ENCODE data around the gene TEKT1.
A peak's percentile ranks its signal among the peaks of the same experiment; 100 is the strongest.
"Not testable (repeated sequence)": the region's sequence is repeated elsewhere in the genome, so short reads cannot be mapped to it uniquely, and the experiment has no call there.

TEKT1 gene

DNA sequence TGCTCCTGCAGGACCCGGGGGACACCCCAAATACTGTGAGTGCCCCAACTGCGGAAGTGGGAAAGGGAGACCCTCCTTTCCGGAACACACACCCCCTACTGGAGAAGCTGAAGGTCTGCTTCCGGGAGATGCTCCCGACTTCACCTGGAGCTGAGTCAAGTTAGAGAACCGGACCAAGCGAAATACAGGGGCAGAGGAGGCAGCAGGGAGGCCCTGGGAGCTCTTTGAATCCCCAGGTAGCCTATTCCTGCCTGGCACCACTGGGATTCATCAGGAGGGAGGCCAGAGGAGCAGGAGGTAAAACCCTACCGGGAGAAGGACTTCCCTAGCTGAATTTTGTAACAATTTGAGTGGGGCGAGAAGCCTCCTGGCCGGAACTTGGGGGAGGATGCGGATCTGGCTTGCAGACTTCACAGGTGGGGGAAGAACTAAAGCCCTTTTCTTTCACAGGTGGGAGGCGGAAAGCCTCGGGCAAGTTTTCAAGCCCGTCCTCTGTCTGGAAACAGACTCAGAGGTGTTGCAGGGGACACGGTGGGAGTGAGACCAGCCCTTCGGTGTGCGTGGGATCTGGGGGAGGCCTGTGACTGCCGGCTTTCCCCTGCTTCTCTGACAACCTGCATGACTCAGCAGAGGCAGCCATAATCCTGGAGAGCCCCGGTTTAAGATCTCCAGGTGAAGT is 22.4 kb upstream of the TEKT1 start:
- H3K9me3 ChIP-seq (ENCODE audit: control insufficient read depth, insufficient read depth, low read length), result no peaks in the 10 kb centered on the region
- no peaks in the 10 kb centered on the region for H3K4me1 ChIP-seq (ENCODE audit: control insufficient read depth, insufficient read depth, low read length)
- H3K9ac ChIP-seq (ENCODE audit: low read depth, low read length), result peak overlapping the region; percentile 82
- no peaks in the 10 kb centered on the region for H3K36me3 ChIP-seq (ENCODE audit: control insufficient read depth, insufficient read depth, low read length)
- H3K27me3 ChIP-seq (ENCODE audit: control insufficient read depth, insufficient read depth, low read length), result peaks cover 6% of the 10 kb centered on the region
- peak overlapping the region; percentile 77 for H3K4me3 ChIP-seq (ENCODE audit: low read depth, low read length)

DNA sequence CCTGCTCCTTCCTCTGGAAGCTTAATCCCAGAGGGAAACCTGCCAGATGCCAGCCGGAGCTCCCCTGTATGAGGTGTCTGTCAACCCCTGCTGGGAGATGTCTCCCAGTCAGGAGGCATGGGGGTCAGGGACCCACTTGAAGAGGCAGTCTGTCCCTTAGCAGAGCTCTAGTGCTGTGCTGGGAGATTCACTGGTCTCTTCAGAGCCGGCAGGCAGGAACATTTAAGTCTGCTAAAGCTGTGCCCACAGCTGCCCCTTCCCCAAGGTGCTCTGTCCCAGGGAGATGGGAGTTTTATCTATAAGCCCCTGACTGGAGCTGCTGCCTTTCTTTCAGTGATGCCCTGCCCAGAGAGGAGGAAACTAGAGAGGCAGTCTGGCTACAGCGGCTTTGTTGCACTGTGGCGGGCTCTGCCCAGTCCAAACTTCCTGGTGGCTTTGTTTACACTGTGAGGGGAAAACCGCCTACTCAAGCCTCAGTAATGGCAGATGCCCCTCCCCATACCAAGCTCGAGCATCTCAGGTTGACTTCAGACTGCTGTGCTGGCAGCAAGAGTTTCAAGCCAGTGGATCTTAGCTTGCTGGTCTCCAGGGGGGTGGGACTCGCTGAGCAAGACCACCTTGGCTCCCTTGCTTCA is 17.1 kb upstream of the TEKT1 start:
- H3K36me3 ChIP-seq (ENCODE audit: control insufficient read depth, insufficient read depth, low read length); H3K27me3 ChIP-seq (ENCODE audit: control insufficient read depth, insufficient read depth, low read length); H3K9ac ChIP-seq (ENCODE audit: low read depth, low read length); H3K4me3 ChIP-seq (ENCODE audit: low read depth, low read length); H3K9me3 ChIP-seq (ENCODE audit: control insufficient read depth, insufficient read depth, low read length); H3K4me1 ChIP-seq (ENCODE audit: control insufficient read depth, insufficient read depth, low read length): not testable (repeated sequence)

DNA sequence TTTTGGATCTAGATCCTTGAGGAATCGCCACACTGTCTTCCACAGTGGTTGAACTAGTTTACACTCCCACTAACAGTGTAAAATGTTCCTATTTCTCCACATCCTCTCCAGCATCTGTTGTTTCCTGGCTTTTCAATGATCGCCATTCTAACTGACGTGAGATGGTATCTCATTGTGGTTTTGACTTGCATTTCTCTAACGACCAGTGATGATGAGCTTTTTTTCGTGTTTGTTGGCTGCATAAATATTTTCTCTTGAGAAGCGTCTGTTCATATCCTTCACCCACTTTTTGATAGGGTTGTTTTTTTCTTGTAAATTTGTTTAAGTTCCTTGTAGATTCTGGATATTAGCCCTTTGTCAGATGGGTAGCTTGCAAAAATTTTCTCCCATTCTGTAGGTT is 14.6 kb upstream of the TEKT1 start:
- not testable (repeated sequence) for H3K36me3 ChIP-seq (ENCODE audit: control insufficient read depth, insufficient read depth, low read length); H3K9ac ChIP-seq (ENCODE audit: low read depth, low read length); H3K4me1 ChIP-seq (ENCODE audit: control insufficient read depth, insufficient read depth, low read length); H3K27me3 ChIP-seq (ENCODE audit: control insufficient read depth, insufficient read depth, low read length); H3K9me3 ChIP-seq (ENCODE audit: control insufficient read depth, insufficient read depth, low read length); H3K4me3 ChIP-seq (ENCODE audit: low read depth, low read length)

DNA sequence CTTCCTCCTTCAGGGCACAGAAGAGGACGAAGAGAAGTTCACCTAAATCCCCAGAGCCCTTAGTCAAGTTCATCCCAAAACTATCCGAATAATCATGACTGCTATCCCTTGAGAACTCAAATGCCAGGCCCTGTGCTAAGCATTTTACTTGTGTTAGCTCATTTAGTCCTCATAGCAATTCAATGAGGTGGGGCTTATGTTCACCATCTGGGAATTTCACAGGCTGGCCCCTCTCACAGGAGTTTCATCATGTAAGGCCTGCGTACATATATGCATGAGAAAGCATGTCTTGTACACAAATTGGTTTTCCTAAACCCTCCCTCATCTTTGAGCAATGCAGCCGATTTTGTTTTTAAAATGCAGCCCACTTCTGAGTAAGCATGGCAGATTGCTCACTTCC is 12.9 kb upstream of the TEKT1 start:
- H3K4me3 ChIP-seq (ENCODE audit: low read depth, low read length); H3K4me1 ChIP-seq (ENCODE audit: control insufficient read depth, insufficient read depth, low read length); H3K9me3 ChIP-seq (ENCODE audit: control insufficient read depth, insufficient read depth, low read length); H3K36me3 ChIP-seq (ENCODE audit: control insufficient read depth, insufficient read depth, low read length); H3K27me3 ChIP-seq (ENCODE audit: control insufficient read depth, insufficient read depth, low read length); H3K9ac ChIP-seq (ENCODE audit: low read depth, low read length): not testable (repeated sequence)

DNA sequence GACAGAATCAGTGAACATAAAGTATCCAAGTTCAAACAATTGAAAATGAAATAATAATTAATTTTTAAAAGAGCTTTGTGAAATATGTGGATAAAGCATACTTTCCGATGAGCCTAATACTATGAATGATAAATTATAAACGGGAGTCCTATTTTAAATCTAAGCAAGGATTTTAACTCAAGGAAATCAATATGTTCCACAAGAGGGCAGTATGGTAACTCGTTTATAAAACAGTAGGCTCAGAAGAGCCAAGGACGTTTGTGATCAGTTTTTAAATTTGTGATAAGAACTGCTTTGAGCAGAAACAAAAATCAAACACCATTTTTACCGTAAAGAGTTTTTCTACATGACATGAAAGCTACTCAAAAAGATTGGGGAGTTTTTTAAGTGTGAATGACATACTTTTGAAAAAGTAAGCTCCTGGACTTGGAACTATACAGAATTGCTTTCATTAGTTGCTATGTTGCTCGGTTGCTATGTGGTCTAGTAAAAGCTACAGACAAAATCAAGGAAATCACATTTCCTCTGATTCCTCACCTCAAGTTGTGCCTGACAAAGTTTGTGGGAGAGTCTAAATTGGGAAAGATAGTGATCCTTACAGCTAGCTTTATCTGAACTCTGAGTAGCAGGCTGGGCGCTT is 11.8 kb upstream of the TEKT1 start:
- Histone ChIP-seq H3K9me3 (ENCODE audit: control insufficient read depth, insufficient read depth, low read length) (no peaks in the 10 kb centered on the region), H3K27me3 (ENCODE audit: control insufficient read depth, insufficient read depth, low read length) (peaks cover 5% of the 10 kb centered on the region), H3K4me1 (ENCODE audit: control insufficient read depth, insufficient read depth, low read length) (no peaks in the 10 kb centered on the region), H3K9ac (ENCODE audit: low read depth, low read length) (no peak overlapping the region), H3K36me3 (ENCODE audit: control insufficient read depth, insufficient read depth, low read length) (no peaks in the 10 kb centered on the region), H3K4me3 (ENCODE audit: low read depth, low read length) (no peak overlapping the region)

DNA sequence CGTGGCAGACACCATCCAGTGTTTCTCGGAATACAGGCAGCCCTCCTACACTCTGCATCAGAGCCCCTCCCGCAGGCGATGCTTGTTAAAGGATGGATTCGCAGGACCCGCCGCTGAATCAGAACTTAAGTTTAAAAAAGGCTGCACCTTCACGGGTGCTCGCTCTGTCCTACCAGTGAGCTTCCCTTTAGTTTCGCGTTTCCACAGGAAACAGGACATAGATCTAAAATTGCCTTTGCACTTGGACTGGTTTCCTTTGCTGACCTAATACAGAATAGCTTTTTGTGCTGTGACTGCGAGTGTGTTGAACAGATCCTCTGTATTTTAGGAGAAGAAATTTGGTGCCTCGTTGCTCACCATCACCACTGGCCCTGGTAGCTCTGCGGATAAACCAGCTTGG is 10.2 kb upstream of the TEKT1 start:
- H3K4me1 ChIP-seq (ENCODE audit: control insufficient read depth, insufficient read depth, low read length); H3K27me3 ChIP-seq (ENCODE audit: control insufficient read depth, insufficient read depth, low read length); H3K36me3 ChIP-seq (ENCODE audit: control insufficient read depth, insufficient read depth, low read length); H3K9me3 ChIP-seq (ENCODE audit: control insufficient read depth, insufficient read depth, low read length); H3K4me3 ChIP-seq (ENCODE audit: low read depth, low read length); H3K9ac ChIP-seq (ENCODE audit: low read depth, low read length): not testable (repeated sequence)

DNA sequence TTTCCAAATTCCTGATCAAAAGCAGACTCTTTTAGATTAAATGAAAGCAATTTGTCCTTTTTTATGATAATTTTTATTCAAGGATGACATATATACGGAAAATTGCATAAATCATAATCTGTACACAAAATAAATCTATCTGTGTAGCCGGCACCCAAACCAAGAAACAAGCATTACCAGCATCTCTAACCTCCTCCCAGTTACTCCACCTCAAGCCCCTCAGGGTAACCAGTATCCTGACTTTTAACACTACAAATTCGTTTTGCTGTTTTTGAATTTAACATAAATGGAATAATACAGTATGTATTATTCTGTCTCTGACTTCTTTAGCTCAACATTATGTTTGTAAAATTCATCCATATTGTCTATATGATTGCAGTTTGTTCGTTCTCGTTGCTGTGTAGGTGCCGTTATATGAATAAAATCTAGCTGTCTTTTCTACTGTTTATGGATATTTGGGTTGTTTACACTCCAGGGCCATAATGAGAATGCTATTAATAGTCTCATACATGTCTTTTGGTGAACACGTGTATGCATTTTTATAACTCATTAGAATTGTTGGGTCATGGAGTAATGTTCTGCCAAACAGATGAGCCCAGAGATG is 1.0 kb downstream of the TEKT1 start:
- no peaks in the 10 kb centered on the region for H3K4me1 ChIP-seq (ENCODE audit: control insufficient read depth, insufficient read depth, low read length)
- no peaks in the 10 kb centered on the region for H3K36me3 ChIP-seq (ENCODE audit: control insufficient read depth, insufficient read depth, low read length)
- H3K27me3 ChIP-seq (ENCODE audit: control insufficient read depth, insufficient read depth, low read length), result peaks cover 19% of the 10 kb centered on the region
- no peak overlapping the region for H3K4me3 ChIP-seq (ENCODE audit: low read depth, low read length)
- H3K9ac ChIP-seq (ENCODE audit: low read depth, low read length), result no peak overlapping the region
- H3K9me3 ChIP-seq (ENCODE audit: control insufficient read depth, insufficient read depth, low read length), result no peaks in the 10 kb centered on the region

DNA sequence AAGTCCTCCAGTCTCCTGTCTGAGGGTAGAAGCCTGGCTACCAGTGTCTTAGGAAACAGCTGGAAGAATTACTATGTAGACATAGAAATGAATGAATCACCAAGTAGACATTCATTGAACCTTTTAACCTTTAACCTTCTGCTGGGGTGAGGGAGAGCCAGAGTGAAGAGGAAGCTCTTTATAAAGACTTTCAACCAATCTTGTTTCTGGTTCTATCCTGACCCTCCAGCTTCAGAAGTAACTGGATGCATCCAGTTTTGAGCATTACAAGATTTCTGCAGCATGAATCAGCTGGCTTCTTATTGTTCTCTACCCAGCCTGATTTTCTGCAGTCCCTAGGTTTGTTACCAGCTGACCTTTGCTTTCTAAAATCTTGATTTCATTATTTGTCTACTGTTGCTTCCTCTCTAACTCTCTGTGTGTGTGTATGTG is 8.5 kb downstream of the TEKT1 start:
- Histone ChIP-seq H3K4me1 (ENCODE audit: control insufficient read depth, insufficient read depth, low read length) (no peaks in the 10 kb centered on the region), H3K36me3 (ENCODE audit: control insufficient read depth, insufficient read depth, low read length) (no peaks in the 10 kb centered on the region), H3K4me3 (ENCODE audit: low read depth, low read length) (no peak overlapping the region), H3K27me3 (ENCODE audit: control insufficient read depth, insufficient read depth, low read length) (no peaks in the 10 kb centered on the region), H3K9me3 (ENCODE audit: control insufficient read depth, insufficient read depth, low read length) (no peaks in the 10 kb centered on the region), H3K9ac (ENCODE audit: low read depth, low read length) (no peak overlapping the region)

DNA sequence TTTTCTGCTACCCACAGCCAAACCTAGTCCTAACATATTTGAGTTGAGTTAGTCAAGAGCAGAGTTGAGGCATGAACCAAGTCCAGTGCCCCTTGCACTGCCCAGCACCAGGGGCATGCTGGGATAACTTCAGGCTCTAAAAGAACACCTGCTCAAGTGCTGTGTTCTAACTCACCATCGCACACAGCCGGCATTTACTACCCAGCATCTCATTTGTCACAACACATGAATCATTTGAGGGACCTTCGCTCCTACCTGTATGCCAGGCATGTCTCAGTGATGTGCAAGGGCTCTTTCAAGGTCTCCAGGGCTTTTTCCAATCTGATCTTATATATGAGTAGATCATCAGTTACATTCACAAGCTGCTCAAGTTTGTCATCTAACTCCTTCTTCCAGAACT is 12.6 kb downstream of the TEKT1 start:
- H3K4me3 ChIP-seq (ENCODE audit: low read depth, low read length), result no peak overlapping the region
- H3K9ac ChIP-seq (ENCODE audit: low read depth, low read length), result no peak overlapping the region
- H3K27me3 ChIP-seq (ENCODE audit: control insufficient read depth, insufficient read depth, low read length), result peaks cover 2% of the 10 kb centered on the region
- H3K4me1 ChIP-seq (ENCODE audit: control insufficient read depth, insufficient read depth, low read length), result no peaks in the 10 kb centered on the region
- H3K36me3 ChIP-seq (ENCODE audit: control insufficient read depth, insufficient read depth, low read length), result no peaks in the 10 kb centered on the region
- H3K9me3 ChIP-seq (ENCODE audit: control insufficient read depth, insufficient read depth, low read length), result no peaks in the 10 kb centered on the region

DNA sequence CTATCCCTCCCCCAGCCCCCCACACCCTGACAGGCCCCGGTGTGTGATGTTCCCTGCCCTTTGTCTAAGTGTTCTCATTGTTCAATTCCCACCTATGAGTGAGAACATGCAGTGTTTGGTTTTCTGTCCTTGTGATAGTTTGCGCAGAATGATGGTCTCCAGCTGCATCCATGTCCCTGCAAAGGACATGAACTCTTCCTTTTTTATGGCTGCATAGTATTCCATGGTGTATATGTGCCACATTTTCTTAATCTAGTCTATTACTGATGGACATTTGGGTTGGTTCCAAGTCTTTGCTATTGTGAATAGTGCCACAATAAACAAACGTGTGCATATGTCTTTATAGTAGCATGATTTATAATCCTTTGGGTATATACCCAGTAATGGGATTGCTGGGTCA is 15.2 kb downstream of the TEKT1 start:
- H3K27me3 ChIP-seq (ENCODE audit: control insufficient read depth, insufficient read depth, low read length); H3K9ac ChIP-seq (ENCODE audit: low read depth, low read length); H3K36me3 ChIP-seq (ENCODE audit: control insufficient read depth, insufficient read depth, low read length); H3K4me1 ChIP-seq (ENCODE audit: control insufficient read depth, insufficient read depth, low read length); H3K9me3 ChIP-seq (ENCODE audit: control insufficient read depth, insufficient read depth, low read length); H3K4me3 ChIP-seq (ENCODE audit: low read depth, low read length): not testable (repeated sequence)

DNA sequence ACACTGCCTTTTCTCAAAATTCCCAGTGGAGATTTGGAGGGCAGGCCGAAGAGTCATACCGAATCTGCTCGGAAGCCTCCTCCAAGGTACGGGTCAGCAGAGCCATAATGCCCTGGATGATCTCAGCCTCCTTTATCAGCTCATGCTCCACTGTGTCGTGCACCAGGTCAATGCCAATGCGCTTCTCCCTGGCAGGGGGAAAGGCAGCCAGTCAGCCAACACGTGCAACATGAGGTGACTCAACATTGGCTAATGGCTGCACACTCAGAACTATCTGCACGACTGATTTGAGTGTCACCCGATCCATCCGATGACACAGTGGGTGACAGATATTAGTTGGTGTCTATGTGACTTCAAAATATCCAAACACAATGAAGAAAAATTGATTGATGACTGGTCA is 15.8 kb downstream of the TEKT1 start:
- no peak overlapping the region for H3K4me3 ChIP-seq (ENCODE audit: low read depth, low read length)
- H3K4me1 ChIP-seq (ENCODE audit: control insufficient read depth, insufficient read depth, low read length), result no peaks in the 10 kb centered on the region
- H3K9me3 ChIP-seq (ENCODE audit: control insufficient read depth, insufficient read depth, low read length), result no peaks in the 10 kb centered on the region
- H3K36me3 ChIP-seq (ENCODE audit: control insufficient read depth, insufficient read depth, low read length), result no peaks in the 10 kb centered on the region
- H3K27me3 ChIP-seq (ENCODE audit: control insufficient read depth, insufficient read depth, low read length), result peaks cover 2% of the 10 kb centered on the region
- no peak overlapping the region for H3K9ac ChIP-seq (ENCODE audit: low read depth, low read length)

DNA sequence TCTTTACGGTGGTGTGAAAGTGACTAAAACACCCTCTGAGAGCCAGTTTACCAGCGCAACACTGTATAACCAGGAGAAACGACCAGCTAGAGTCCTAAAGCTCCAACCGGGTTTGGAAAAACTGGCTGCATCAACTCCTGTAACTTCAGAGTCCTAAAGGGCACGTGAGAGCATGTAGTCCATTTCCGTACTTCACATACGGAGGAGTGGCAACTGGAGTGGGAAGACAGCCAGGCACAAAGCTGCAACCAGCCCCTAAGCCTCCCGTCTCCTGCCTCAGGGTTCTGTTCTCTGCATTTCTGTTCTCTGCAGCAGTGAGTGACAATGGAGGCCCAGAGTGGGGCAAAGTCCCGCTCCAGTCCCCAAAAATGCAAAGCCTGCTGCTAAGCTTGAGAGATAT is 19.2 kb downstream of the TEKT1 start:
- no peaks in the 10 kb centered on the region for H3K27me3 ChIP-seq (ENCODE audit: control insufficient read depth, insufficient read depth, low read length)
- no peaks in the 10 kb centered on the region for H3K9me3 ChIP-seq (ENCODE audit: control insufficient read depth, insufficient read depth, low read length)
- no peaks in the 10 kb centered on the region for H3K4me1 ChIP-seq (ENCODE audit: control insufficient read depth, insufficient read depth, low read length)
- no peak overlapping the region for H3K4me3 ChIP-seq (ENCODE audit: low read depth, low read length)
- H3K36me3 ChIP-seq (ENCODE audit: control insufficient read depth, insufficient read depth, low read length), result no peaks in the 10 kb centered on the region
- no peak overlapping the region for H3K9ac ChIP-seq (ENCODE audit: low read depth, low read length)
